Transverse colon (tissue), 4 donors: ENCODE measurements around the gene ZBTB34. TPM values are rescaled to one million over a fixed set of nuclear protein-coding genes. Genes with fewer than 3 reads are reported as not detected.

Experiments used
- DNase-seq: peaks from one replicate; pipeline ENCODE4 v3.0.0-alpha.2; 2019
- H3K27ac ChIP-seq, 4 donors: fragments of 200-600 bp; sonication (generic); 2 replicates each; pipeline ENCODE4 v1.5.1; 2016 to 2018; ENCODE audit warnings: inconsistent platforms in 4 of 4
- H3K27me3 ChIP-seq: fragments of 200-600 bp; sonication (generic); 2 replicates; pipeline ENCODE4 v1.5.1; 2017; ENCODE audit warnings: inconsistent platforms
- H3K36me3 ChIP-seq, 4 donors: fragments of 200-600 bp; sonication (generic); 2 replicates each; pipeline ENCODE4 v1.5.1; 2017 to 2019; ENCODE audit warnings: inconsistent platforms in 4 of 4
- H3K4me1 ChIP-seq, 4 donors: fragments of 200-600 bp; sonication (generic); 2 replicates each; pipeline ENCODE4 v1.5.1; 2017 to 2020; ENCODE audit warnings: inconsistent platforms in 4 of 4
- H3K4me3 ChIP-seq, 4 donors: fragments of 200-600 bp; sonication (generic); 1 replicate in 1 of 4; 2 replicates in 3 of 4; pipeline versions ENCODE4 v1.5.1 to v1.6.1; 2017 to 2019; ENCODE audit warnings: inconsistent platforms in 4 of 4
- H3K9me3 ChIP-seq, 2 donors: fragments of 200-600 bp; sonication (generic); 2 replicates each; pipeline ENCODE4 v1.5.1; 2017 to 2019; ENCODE audit warnings: inconsistent platforms in 2 of 2
- EP300 ChIP-seq: sonication (generic); formaldehyde crosslinking; IDR thresholded peaks from one replicate; pipeline ENCODE4 v1.6.1; 2017; ENCODE audit warnings: antibody characterized with exemption, low read depth
- POLR2A ChIP-seq: fragments of 450-650 bp; IDR thresholded peaks from one replicate; pipeline ENCODE4 v1.6.1; 2016; ENCODE audit warnings: antibody characterized with exemption, mild to moderate bottlenecking, moderate library complexity
- POLR2AphosphoS5 ChIP-seq, 3 donors: sonication (generic); formaldehyde crosslinking; IDR thresholded peaks; one replicate each; pipeline ENCODE4 v1.6.1; 2016; ENCODE audit warnings: antibody characterized with exemption in 3 of 3
- WGBS, 2 donors: methylation state at CpG; one replicate each; pipeline ENCODE4 v1.1.5; 2018; ENCODE audit warnings: low coverage in 1 of 2; 5-methylcytosine and 5-hydroxymethylcytosine counted together
- in situ Hi-C, 4 donors: fragments of 200-750 bp; cut with MboI; loops; one replicate each; pipeline versions ENCODE4 v1.15.0 to v1.15.1; 2017; ENCODE audit warnings: low sequenced_read_pairs in 3 of 4, low pct_ligation_motif_present in 1 of 4, low pct_unique_long_range_greater_than_20kb in 1 of 4
- intact Hi-C: fragments of 100-400 bp; cut with DNase I; formaldehyde crosslinking; loops from one replicate; pipeline ENCODE4 v1.15.1; 2023; ENCODE audit warnings: low total_unique reads
- total RNA-seq, 4 donors: library from RNA; depleted of rRNA; stranded (reverse); fragments of >200 nt; gene quantifications; one replicate each; pipeline ENCODE4 v1.1.0, GENCODE V29; 2016
- TF ChIP-seq, protein P1 (sequence below), 5 experiments: fragments of 200-600 bp in 3 of 5; fragments of 450-650 bp in 2 of 5; sonication (generic) in 3 of 5; IDR thresholded peaks; 1 replicate in 2 of 5; 2 replicates in 3 of 5; pipeline ENCODE4 v1.5.1; 2016 to 2017; ENCODE audit warnings: antibody characterized with exemption in 5 of 5, inconsistent platforms in 3 of 5, mild to moderate bottlenecking in 2 of 5, moderate library complexity in 1 of 5

The ZBTB34 gene
- total RNA-seq, 4 donors from 2014 or later, result 6.0 to 14.9 (median 10.3) TPM

GRCh38 chr9:126934441-126934840 is 74.0 kb downstream of the ZBTB34 start:
- 89 to 93% methylated on average over 3 to 8 of the region's 8 CpGs for WGBS, 2 donors
- Histone ChIP-seq H3K9me3 (no peaks in the 10 kb centered on the region), H3K27me3 (no peaks in the 10 kb centered on the region), H3K27ac (no peak overlapping the region), H3K36me3 (no peaks in the 10 kb centered on the region), H3K4me1 (no peaks in the 10 kb centered on the region), H3K4me3 (no peak overlapping the region)
- DNase-seq, result no peak
- intact Hi-C loops (no loop called here), in situ Hi-C loops (no loop called here)
- TF ChIP-seq POLR2A (no peak), POLR2AphosphoS5 (IDR thresholded peaks at IDR 0.05) (no peak), EP300 (no peak)
- TF ChIP-seq, protein P1, sequence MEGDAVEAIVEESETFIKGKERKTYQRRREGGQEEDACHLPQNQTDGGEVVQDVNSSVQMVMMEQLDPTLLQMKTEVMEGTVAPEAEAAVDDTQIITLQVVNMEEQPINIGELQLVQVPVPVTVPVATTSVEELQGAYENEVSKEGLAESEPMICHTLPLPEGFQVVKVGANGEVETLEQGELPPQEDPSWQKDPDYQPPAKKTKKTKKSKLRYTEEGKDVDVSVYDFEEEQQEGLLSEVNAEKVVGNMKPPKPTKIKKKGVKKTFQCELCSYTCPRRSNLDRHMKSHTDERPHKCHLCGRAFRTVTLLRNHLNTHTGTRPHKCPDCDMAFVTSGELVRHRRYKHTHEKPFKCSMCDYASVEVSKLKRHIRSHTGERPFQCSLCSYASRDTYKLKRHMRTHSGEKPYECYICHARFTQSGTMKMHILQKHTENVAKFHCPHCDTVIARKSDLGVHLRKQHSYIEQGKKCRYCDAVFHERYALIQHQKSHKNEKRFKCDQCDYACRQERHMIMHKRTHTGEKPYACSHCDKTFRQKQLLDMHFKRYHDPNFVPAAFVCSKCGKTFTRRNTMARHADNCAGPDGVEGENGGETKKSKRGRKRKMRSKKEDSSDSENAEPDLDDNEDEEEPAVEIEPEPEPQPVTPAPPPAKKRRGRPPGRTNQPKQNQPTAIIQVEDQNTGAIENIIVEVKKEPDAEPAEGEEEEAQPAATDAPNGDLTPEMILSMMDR (IDR thresholded peaks at IDR 0.05), result no peak

Other genes starting within 250 kb of the ZBTB34 start
- gene LMX1B, start 246.7 kb upstream of the ZBTB34 start, total RNA-seq, result under 1 TPM in 1 of 4 donors, not detected in 3; 0.64 TPM
- gene ZBTB43, start 55.6 kb upstream of the ZBTB34 start, total RNA-seq, result 10 to 100 TPM in 3 of 4 donors, 1 to 10 TPM in 1; 5.0 to 19.5 (median 16.6) TPM
- 100 to 1,000 TPM in 2 of 4 donors, 10 to 100 TPM in 2; 46.0 to 119 (median 87.6) TPM for gene RALGPS1, start 54.1 kb downstream of the ZBTB34 start, total RNA-seq